MCF 10A (cell line): ENCODE measurements around the gene EXD3. TPM values are rescaled to one million over a fixed set of nuclear protein-coding genes. Genes with fewer than 3 reads are reported as not detected.
A peak's percentile ranks its signal among the peaks of the same experiment; 100 is the strongest.
"Not testable (repeated sequence)": the region's sequence is repeated elsewhere in the genome, so short reads cannot be mapped to it uniquely, and the experiment has no call there.

ENCODE experiments used
- BruUV-seq: library from RNA; stranded (reverse); fragments of 400-500 nt; replicated peaks from 2 replicates; lab custom pipeline; 2021; lab: Mats Ljungman, UMichigan
- CTCF ChIA-PET: fragments of 300-600 bp; sonication (Branson Sonifier 250); formaldehyde crosslinking; extraction: SDS; loops from one replicate; lab custom pipeline; 2021; ENCODE audit warnings: antibody characterized with exemption, inconsistent platforms; lab: Yijun Ruan, JAX
- POLR2A ChIA-PET: fragments of 300-600, 350-650 bp; sonication (Branson Sonifier 250); formaldehyde crosslinking; extraction: SDS; loops from one replicate; lab custom pipeline; 2020; ENCODE audit warnings: antibody characterized with exemption, inconsistent platforms; lab: Yijun Ruan, JAX
- DNase-seq: peaks from one replicate; pipeline ENCODE4 v3.0.0-alpha.2; 2018; ENCODE audit not compliant: unreplicated experiment
- H3K27ac Mint-ChIP-seq: one replicate; pipeline ENCODE4 v1.8.0; 2022; ENCODE audit warnings: mild to moderate bottlenecking, low read depth, mixed read lengths; ENCODE audit not compliant: unreplicated experiment
- H3K27me3 Mint-ChIP-seq: one replicate; pipeline ENCODE4 v1.8.0; 2022; ENCODE audit warnings: mixed read lengths; ENCODE audit not compliant: insufficient read depth, unreplicated experiment
- H3K36me3 Mint-ChIP-seq: one replicate; pipeline ENCODE4 v1.8.0; 2022; ENCODE audit warnings: mild to moderate bottlenecking, moderate library complexity, mixed read lengths; ENCODE audit not compliant: insufficient read depth, unreplicated experiment
- H3K4me1 Mint-ChIP-seq: one replicate; pipeline ENCODE4 v1.8.0; 2022; ENCODE audit warnings: mixed read lengths; ENCODE audit not compliant: insufficient read depth, unreplicated experiment
- H3K4me3 Mint-ChIP-seq: one replicate; pipeline ENCODE4 v1.8.0; 2022; ENCODE audit warnings: mild to moderate bottlenecking, moderate library complexity, mixed read lengths; ENCODE audit not compliant: unreplicated experiment
- H3K9me3 Mint-ChIP-seq: one replicate; pipeline ENCODE4 v1.8.0; 2022; ENCODE audit warnings: mixed read lengths; ENCODE audit not compliant: unreplicated experiment
- intact Hi-C: fragments of 100-400 bp; cut with micrococcal nuclease; formaldehyde crosslinking; loops from 2 replicates; pipeline ENCODE4 v1.14.1; 2022
- total RNA-seq: library from RNA; stranded (reverse); gene quantifications from 2 replicates; pipeline ENCODE4 v1.2.3, GENCODE V29; 2022
- TF ChIP-seq, protein P1 (sequence below): fragments of 200-600 bp; IDR thresholded peaks from one replicate; pipeline ENCODE4 v1.8.0; 2022; ENCODE audit warnings: antibody characterized with exemption, mild to moderate bottlenecking; ENCODE audit not compliant: unreplicated experiment

The EXD3 gene
- total RNA-seq, 1 experiment from 2014 or later, result 17.1 TPM

DNA sequence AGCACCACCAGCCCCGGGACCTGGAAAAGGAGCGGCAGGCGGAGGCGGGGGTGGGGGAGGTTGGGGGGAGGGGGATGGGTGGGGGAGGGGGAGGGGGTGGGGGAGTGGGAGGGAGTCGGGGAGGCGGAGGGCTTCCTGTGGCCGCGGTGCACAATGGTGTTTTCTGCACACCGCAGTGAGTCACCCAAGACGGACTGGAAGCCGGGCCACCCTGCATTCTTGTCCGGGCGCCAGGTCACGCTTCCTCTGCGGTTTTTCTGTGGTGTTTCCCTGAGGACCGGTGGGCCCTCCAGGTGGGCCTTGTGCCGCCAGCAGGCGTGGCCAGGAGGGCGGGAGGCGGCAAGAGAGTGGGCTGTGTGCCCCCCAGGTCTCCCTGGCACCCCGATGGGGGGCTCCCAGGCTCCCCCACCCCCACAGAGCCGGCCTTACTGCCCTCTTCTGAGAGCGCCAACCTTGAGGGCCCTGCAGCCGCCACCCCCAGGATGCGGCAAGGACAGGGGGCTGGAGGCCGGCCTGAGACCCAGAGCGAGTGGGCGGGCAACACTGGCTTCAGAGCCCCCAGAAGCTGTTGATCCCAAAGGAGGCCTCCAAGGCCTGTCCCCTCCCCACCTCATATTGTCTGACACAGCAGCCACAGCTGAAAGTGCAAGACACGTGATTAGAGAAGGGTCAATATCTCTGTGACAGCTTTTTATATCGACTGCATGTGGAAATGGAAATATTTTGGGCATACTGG lies 11.1 kb downstream of the EXD3 start:
- POLR2A ChIA-PET, result interaction anchor here (0.5 to 5.6 kb wide), 7 partner anchors 12 to 352 kb away, joined by 3 to 62 read pairs (median 3); partner anchors contain the start of genes EXD3, NOXA1, NSMF and TUBB4B
- Mint-ChIP-seq H3K27me3 (no peaks in the 10 kb centered on the region), H3K9me3 (no peaks in the 10 kb centered on the region), H3K4me1 (peaks cover 8% of the 10 kb centered on the region), H3K4me3 (peak overlapping the region; percentile 55), H3K27ac (peak overlapping the region; percentile 94), H3K36me3 (peaks cover 4% of the 10 kb centered on the region)
- CTCF ChIA-PET, result interaction anchor here (0.5 to 3.6 kb wide), 2 partner anchors 11 to 215 kb away, joined by 5 to 16 read pairs; partner anchors contain the start of genes EXD3 and NOXA1
- BruUV-seq, result no TSS peak
- TF ChIP-seq, protein P1, sequence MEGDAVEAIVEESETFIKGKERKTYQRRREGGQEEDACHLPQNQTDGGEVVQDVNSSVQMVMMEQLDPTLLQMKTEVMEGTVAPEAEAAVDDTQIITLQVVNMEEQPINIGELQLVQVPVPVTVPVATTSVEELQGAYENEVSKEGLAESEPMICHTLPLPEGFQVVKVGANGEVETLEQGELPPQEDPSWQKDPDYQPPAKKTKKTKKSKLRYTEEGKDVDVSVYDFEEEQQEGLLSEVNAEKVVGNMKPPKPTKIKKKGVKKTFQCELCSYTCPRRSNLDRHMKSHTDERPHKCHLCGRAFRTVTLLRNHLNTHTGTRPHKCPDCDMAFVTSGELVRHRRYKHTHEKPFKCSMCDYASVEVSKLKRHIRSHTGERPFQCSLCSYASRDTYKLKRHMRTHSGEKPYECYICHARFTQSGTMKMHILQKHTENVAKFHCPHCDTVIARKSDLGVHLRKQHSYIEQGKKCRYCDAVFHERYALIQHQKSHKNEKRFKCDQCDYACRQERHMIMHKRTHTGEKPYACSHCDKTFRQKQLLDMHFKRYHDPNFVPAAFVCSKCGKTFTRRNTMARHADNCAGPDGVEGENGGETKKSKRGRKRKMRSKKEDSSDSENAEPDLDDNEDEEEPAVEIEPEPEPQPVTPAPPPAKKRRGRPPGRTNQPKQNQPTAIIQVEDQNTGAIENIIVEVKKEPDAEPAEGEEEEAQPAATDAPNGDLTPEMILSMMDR, result no peak
- intact Hi-C loops, result no loop called here
- peak; percentile 97 for DNase-seq

DNA sequence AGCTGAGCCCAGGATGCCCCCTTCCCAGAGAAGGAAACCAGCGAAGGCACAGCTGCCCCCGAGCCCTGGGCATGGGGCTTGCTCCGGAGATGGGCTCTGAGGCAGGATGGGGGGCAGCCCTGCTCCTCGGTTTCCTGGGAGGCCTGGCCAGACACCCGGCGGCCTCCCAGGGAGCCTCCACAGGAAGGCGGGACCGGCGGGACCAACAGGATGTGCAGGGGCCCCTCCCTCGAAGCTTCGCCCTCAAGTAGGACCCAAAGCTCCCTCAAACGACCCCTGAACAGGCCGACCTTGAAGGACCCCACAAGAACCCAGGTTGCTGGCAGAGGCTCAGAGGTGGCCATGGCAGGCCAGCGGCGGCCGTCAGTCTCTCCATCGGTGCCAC lies 11.7 kb downstream of the EXD3 start:
- Mint-ChIP-seq H3K4me3 (peak overlapping the region; percentile 55), H3K9me3 (no peaks in the 10 kb centered on the region), H3K4me1 (peaks cover 8% of the 10 kb centered on the region), H3K36me3 (peaks cover 5% of the 10 kb centered on the region), H3K27ac (peak overlapping the region; percentile 94), H3K27me3 (no peaks in the 10 kb centered on the region)
- peak; percentile 50 for DNase-seq
- CTCF ChIA-PET, result interaction anchor here (0.5 kb wide), 1 partner anchor 214 kb away, joined by 5 read pairs; no protein-coding TSS in a partner anchor
- TF ChIP-seq, protein P1, result no peak
- intact Hi-C loops, result no loop called here
- no TSS peak for BruUV-seq
- POLR2A ChIA-PET, result interaction anchor here (1.8 to 5.6 kb wide), 2 partner anchors 13 to 46 kb away, joined by 5 to 62 read pairs; partner anchors contain the start of genes EXD3 and NOXA1

DNA sequence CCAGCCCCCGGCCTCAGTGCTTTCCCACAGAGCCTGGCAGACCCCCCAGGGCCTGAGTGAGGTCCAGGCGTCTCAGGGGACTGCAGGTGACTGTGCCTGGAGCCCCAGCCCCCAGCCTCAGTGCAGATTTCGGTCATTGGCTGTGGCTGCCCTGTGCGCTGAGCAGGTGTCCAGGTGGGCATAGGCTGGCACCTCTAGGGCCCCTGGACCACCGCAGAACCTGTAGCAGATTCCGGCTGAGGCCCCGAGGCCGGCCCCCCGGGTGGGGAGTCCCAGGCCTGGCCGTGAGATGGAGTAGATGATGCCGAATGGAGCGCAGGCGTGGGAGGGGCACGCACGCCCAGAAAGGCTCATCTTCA lies 12.1 kb downstream of the EXD3 start:
- Mint-ChIP-seq H3K36me3 (peaks cover 9% of the 10 kb centered on the region), H3K4me3 (peak overlapping the region; percentile 55), H3K9me3 (no peaks in the 10 kb centered on the region), H3K27ac (no peak overlapping the region), H3K27me3 (no peaks in the 10 kb centered on the region), H3K4me1 (peaks cover 8% of the 10 kb centered on the region)
- intact Hi-C loops, result no loop called here
- ChIA-PET POLR2A (interaction anchor here (5.6 kb wide), 1 partner anchor 13 kb away, joined by 62 read pairs; the partner anchor contains the start of genes EXD3 and NOXA1), CTCF (no interaction called here)
- no TSS peak for BruUV-seq
- DNase-seq, result no peak
- TF ChIP-seq, protein P1, result no peak

DNA sequence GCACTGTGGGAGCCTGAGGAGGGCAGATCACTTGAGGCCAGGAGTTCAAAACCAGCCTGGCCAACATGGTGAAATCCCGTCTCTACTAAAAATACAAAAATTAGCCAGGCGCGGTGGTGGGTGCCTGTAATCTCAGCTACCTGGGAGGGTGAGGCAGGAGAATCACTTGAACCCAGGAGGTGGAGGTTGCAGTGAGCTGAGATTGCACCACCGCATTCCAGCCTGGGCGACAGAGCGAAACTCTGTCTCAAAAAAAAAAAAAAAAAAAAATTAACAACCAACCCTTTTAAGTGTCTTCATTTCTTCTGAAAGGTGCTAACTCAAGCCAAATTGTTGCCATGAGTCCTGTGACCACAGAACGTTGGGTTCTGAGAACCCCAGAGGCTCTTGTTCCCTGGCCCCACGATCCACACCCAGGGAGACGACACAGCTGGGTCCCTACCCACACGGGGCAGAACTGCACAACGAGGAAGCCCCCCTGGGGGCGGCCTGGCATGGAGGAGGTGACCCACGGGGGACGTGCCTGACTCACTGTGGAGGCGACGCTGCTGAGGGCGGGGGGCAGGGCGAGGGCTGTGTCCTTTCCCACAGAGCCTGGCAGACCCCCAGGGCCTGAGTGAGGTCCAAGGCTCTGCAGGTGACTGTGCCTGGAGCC lies 12.6 kb downstream of the EXD3 start:
- ChIA-PET POLR2A (interaction anchor here (0.8 to 5.6 kb wide), 3 partner anchors 10 to 562 kb away, joined by 3 to 62 read pairs (median 4); partner anchors contain the start of genes EXD3 and NOXA1), CTCF (interaction anchor here (0.7 kb wide), 2 partner anchors 87 to 109 kb away, joined by 3 read pairs; no protein-coding TSS in a partner anchor)
- H3K27me3 Mint-ChIP-seq, H3K4me1 Mint-ChIP-seq, H3K9me3 Mint-ChIP-seq, H3K36me3 Mint-ChIP-seq, BruUV-seq, intact Hi-C loops: not testable (repeated sequence)
- DNase-seq, result peak; percentile 62
- Mint-ChIP-seq H3K27ac (peak overlapping the region; percentile 19), H3K4me3 (peak overlapping the region; percentile 55)
